Upper lobe of right lung (tissue), 1 donor: ENCODE measurements around the gene ATRAID. TPM values are rescaled to one million over a fixed set of nuclear protein-coding genes. Genes with fewer than 3 reads are reported as not detected.

Source experiments
- ATAC-seq: fragments of 200-7000 bp; cut with Tn5 transposase; one replicate; pipeline ENCODE4 v1.9.1; 2020; ENCODE audit warnings: mild to moderate bottlenecking, moderate library complexity
- DNase-seq: peaks from one replicate; pipeline ENCODE4 v3.0.0-alpha.2; 2020
- H3K27ac ChIP-seq: fragments of 200-600 bp; one replicate; pipeline ENCODE4 v1.8.0; 2022
- H3K27me3 ChIP-seq: fragments of 200-600 bp; one replicate; pipeline ENCODE4 v1.8.0; 2022; ENCODE audit warnings: mild to moderate bottlenecking
- H3K36me3 ChIP-seq: fragments of 200-600 bp; one replicate; pipeline ENCODE4 v1.8.0; 2022
- H3K4me1 ChIP-seq: fragments of 200-600 bp; one replicate; pipeline ENCODE4 v1.8.0; 2022
- H3K4me3 ChIP-seq: fragments of 200-600 bp; one replicate; pipeline ENCODE4 v1.8.0; 2022; ENCODE audit warnings: mild to moderate bottlenecking
- H3K9me3 ChIP-seq: fragments of 200-600 bp; one replicate; pipeline ENCODE4 v1.8.0; 2022
- CTCF ChIP-seq: fragments of 200-600 bp; IDR thresholded peaks from one replicate; pipeline ENCODE4 v1.8.0; 2022; ENCODE audit warnings: antibody characterized with exemption
- intact Hi-C: fragments of 100-400 bp; cut with DNase I; formaldehyde crosslinking; loops from one replicate; pipeline ENCODE4 v1.11.0; 2022
- total RNA-seq: library from RNA; stranded (reverse); fragmentation: NEBNext Ultra II Directional; extraction: Animal tissue kit (Norgen Biotek cat#: 25700); gene quantifications from one replicate; pipeline ENCODE4 v1.2.1, GENCODE V29; 2021
- donor health status: DM: no; HTN: yes; CAD: no; lungs with severe emphysema.

The ATRAID gene
- total RNA-seq, 1 donor from 2014 or later, result 102 TPM

GRCh38 chr2:27240406-27240805 lies 28.6 kb downstream of the ATRAID start:
- Histone ChIP-seq H3K27ac (no peak overlapping the region), H3K36me3 (peaks cover 92% of the 10 kb centered on the region), H3K4me3 (no peak overlapping the region), H3K4me1 (no peaks in the 10 kb centered on the region), H3K27me3 (no peaks in the 10 kb centered on the region), H3K9me3 (no peaks in the 10 kb centered on the region)
- ATAC-seq, result no peak
- intact Hi-C loops, result no loop called here
- no peak for DNase-seq
- no peak for TF ChIP-seq CTCF

GRCh38 chr2:27241761-27242613 lies 30.1 kb downstream of the ATRAID start:
- DNase-seq, result no peak
- Histone ChIP-seq H3K27ac (no peak overlapping the region), H3K4me1 (no peaks in the 10 kb centered on the region), H3K9me3 (no peaks in the 10 kb centered on the region), H3K36me3 (peaks cover 76% of the 10 kb centered on the region), H3K27me3 (no peaks in the 10 kb centered on the region), H3K4me3 (no peak overlapping the region)
- ATAC-seq, result no peak
- no peak for TF ChIP-seq CTCF
- intact Hi-C loops, result no loop called here

GRCh38 chr2:27242614-27242951 lies 30.7 kb downstream of the ATRAID start:
- Histone ChIP-seq H3K9me3 (no peaks in the 10 kb centered on the region), H3K27ac (no peak overlapping the region), H3K36me3 (peaks cover 70% of the 10 kb centered on the region), H3K4me1 (no peaks in the 10 kb centered on the region), H3K4me3 (no peak overlapping the region), H3K27me3 (no peaks in the 10 kb centered on the region)
- no peak for TF ChIP-seq CTCF
- ATAC-seq, result no peak
- DNase-seq, result no peak
- intact Hi-C loops, result no loop called here

- H3K9me3 ChIP-seq, result no peaks in the 10 kb centered on the region
- no peak overlapping the region for H3K4me3 ChIP-seq
- DNase-seq (no peak), ATAC-seq (no peak)
- H3K4me1 ChIP-seq, result no peaks in the 10 kb centered on the region
- no peak for TF ChIP-seq CTCF
- H3K27me3 ChIP-seq, result no peaks in the 10 kb centered on the region
- intact Hi-C loops, result no loop called here
- peaks cover 61% of the 10 kb centered on the region for H3K36me3 ChIP-seq
- no peak overlapping the region for H3K27ac ChIP-seq
Observed at GRCh38 chr2:27243391-27244130, 31.7 kb downstream of the ATRAID start.

- H3K9me3 ChIP-seq, result no peaks in the 10 kb centered on the region
- TF ChIP-seq CTCF, result no peak
- H3K27ac ChIP-seq, result no peak overlapping the region
- DNase-seq, result no peak
- H3K4me1 ChIP-seq, result peaks cover 2% of the 10 kb centered on the region
- peaks cover 45% of the 10 kb centered on the region for H3K36me3 ChIP-seq
- intact Hi-C loops, result no loop called here
- no peak overlapping the region for H3K4me3 ChIP-seq
- H3K27me3 ChIP-seq, result peaks cover 8% of the 10 kb centered on the region
- ATAC-seq, result no peak
Observed at GRCh38 chr2:27245116-27245515, 33.3 kb downstream of the ATRAID start.
